NB4 (cell line): ENCODE results near the gene ALPG.
"Not testable (repeated sequence)": the region's sequence is repeated elsewhere in the genome, so short reads cannot be mapped to it uniquely, and the experiment has no call there.

ENCODE experiments used
- DNase-seq: peaks from one replicate; pipeline ENCODE4 v3.0.0; 2010; ENCODE audit warnings: low read depth
- H3K4me3 ChIP-seq: one replicate; pipeline ENCODE4 v1.5.1; 2011; ENCODE audit warnings: mild to moderate bottlenecking, low read depth, low read length, moderate library complexity
- MYC ChIP-seq: IDR thresholded peaks from 2 replicates; pipeline ENCODE4 v1.6.1; 2011; ENCODE audit warnings: low read depth, low read length
- POLR2A ChIP-seq: IDR thresholded peaks from 2 replicates; pipeline ENCODE4 v1.6.1; 2011; ENCODE audit warnings: mild to moderate bottlenecking; ENCODE audit not compliant: insufficient read length; ENCODE audit errors: extremely low read depth
- TF ChIP-seq, protein P1 (sequence below): IDR thresholded peaks from 2 replicates; pipeline ENCODE4 v1.6.1; 2011; ENCODE audit warnings: low read depth, low read length
- TF ChIP-seq, protein P2 (sequence below): IDR thresholded peaks from one replicate; pipeline ENCODE4 v1.5.1; 2012; ENCODE audit warnings: low read depth, low read length

Gene ALPG

DNA sequence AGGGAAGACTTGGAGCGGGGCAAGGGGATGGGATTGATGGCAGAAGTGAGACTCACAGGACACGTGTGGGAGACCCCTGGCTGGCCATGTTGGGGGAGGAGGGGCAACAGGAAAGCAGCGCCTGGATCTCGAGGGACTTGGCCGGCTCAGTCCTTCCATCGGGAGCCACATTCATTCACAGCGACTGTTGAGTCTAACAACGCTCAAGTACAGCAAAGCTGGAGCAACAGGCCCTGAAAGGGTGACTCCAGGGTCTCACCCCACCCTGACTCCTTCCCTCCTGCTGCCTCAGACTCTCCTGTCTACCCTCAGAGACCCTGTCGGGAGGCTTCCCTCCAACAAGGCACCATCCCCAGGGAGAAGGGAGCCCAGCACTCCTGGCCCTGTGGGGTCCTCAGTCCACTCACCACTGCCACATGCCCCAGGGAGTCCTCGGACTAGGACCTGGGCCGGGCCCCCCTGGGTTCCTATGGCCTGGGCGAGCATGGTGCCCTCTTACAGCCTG is 34.6 kb downstream of the ALPG start:
- TF ChIP-seq, protein P1, sequence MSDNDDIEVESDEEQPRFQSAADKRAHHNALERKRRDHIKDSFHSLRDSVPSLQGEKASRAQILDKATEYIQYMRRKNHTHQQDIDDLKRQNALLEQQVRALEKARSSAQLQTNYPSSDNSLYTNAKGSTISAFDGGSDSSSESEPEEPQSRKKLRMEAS: no peak
- TF ChIP-seq MYC (no peak), POLR2A (no peak)
- TF ChIP-seq, protein P2, sequence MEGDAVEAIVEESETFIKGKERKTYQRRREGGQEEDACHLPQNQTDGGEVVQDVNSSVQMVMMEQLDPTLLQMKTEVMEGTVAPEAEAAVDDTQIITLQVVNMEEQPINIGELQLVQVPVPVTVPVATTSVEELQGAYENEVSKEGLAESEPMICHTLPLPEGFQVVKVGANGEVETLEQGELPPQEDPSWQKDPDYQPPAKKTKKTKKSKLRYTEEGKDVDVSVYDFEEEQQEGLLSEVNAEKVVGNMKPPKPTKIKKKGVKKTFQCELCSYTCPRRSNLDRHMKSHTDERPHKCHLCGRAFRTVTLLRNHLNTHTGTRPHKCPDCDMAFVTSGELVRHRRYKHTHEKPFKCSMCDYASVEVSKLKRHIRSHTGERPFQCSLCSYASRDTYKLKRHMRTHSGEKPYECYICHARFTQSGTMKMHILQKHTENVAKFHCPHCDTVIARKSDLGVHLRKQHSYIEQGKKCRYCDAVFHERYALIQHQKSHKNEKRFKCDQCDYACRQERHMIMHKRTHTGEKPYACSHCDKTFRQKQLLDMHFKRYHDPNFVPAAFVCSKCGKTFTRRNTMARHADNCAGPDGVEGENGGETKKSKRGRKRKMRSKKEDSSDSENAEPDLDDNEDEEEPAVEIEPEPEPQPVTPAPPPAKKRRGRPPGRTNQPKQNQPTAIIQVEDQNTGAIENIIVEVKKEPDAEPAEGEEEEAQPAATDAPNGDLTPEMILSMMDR: no peak
- no peak overlapping the region for H3K4me3 ChIP-seq
- DNase-seq: no peak

DNA sequence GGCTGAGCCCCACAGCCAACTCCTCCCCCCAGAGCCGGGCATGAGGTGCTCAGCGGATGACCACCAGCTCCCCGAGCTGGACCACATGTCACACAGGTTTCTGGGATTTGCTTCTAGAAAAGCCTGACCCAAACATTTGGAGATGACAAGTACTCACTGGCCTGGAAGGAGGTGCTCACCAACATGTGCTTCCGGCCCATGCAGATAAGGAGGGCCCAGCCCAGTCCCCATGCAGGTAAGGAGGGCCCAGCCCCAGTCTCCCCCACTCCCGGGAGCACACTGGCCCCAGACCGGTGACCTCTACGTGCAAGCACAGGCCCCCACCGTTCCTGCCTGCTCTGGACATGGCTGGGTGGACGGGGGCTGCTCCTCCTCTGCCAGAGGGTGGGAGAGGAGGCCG is 35.3 kb downstream of the ALPG start:
- not testable (repeated sequence) for H3K4me3 ChIP-seq, DNase-seq

DNA sequence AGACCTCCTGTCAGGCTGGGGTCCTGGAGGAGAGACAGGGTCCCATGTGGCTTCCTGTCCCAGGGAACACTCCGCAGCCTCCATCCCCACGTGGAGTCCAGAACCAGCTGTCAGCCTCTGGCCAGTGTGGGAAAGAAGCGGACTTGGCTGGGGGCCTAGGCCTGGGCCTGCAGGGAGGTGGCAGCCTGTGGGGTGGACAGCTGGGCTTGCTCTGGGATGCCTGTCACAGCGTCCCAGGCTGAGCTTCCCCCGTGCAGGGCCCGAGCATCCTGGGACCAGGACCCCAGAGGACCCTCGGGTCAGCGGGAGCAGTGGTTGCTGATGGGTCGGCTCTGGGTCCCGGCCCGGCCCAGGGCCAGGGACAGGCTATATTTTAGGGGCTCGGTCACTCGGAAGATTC is 35.8 kb downstream of the ALPG start:
- H3K4me3 ChIP-seq, DNase-seq: not testable (repeated sequence)

DNA sequence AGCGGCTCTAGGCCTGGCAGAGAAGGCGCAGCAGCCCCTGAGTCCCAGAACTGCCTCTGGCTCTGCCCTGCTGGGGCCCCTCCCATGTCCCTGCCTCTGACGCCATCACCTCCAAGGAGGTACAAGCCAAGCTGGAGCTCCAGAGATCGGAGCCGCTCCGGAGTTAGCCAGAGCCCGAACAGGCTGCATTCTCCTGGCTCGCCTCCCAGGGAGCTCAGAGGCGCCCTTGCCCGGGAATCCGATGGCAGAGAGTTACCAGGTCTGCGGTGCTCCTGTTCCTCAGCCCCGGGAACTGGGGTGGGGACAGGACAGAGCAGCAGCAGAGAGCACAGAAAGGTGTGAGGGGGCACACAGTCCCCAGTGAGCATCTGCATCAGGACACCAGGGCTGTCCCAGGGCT is 36.4 kb downstream of the ALPG start:
- DNase-seq, H3K4me3 ChIP-seq: not testable (repeated sequence)

DNA sequence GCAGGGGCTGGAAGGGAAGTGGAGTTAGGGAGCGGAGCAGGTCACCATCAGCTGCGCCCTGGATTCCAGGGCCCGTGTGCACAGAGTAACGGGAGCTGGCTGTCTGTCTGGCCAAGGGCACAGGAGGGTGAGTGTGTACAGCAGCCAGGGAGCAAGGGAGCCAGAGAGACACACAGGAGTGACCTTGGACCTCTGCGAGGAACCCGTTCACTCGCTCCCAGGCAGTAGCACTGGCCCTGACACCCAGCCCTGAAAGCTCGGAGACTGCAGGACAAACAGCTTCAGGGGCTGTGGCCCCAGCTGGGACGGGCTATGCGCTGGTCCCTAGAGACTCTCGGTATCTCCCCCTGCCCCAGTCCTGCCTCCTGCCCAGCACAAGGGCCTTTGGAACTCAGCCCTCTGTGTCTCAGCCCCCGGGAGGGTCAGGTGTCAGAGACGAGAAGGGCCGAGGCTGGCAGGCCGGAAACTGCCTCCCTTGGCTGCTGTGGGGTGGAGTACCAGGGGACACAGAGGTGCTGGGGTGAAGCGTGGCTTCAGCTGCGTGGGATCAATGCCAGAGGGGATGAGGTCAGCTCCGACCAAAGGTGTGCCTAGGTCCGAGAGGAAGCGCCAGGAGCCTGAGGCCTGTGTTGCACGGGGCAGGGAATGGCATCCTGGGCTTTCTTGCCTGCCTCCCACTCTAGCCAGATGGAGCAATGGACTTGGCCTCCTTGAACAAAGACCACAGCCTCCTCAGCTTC is 37.2 kb downstream of the ALPG start:
- not testable (repeated sequence) for DNase-seq, H3K4me3 ChIP-seq

DNA sequence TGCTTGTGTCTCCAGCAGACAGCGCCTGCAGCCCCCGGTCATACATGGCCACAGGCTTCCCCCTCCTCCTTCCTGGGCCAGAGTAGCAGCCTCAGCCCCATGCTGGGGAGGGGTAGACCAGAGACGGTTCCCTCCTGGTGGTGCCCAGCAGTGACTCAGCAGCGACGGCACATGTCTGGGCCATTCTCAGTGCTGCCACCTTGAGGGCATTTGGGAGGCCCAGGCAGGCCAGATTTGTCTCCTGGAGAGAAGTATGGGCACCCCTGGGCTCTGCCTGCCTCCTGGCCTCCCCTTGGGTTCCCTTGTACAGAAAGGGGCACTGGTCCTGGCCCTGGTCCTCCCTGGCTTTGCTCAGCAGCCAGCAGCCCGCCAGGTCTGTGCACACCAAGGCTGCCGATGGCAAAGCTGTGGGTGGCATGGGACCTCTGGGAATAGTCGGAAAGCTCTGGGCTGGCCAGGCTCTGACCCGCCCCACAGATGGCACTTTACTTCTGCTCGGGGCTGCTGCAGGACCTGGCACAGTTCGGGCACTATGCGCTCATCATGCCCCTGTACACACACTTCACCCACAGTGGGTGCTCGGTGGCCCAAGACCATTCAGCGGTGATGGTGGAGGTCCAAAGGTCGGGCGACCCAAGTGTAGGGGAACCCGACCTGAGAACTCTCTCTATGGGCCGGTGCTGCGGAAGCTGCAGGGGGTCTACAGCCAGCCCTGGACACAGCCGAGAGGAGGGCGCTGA is 37.9 kb downstream of the ALPG start:
- TF ChIP-seq MYC: peak; percentile 64; the same call in 1 of the 2 replicates
- no peak for TF ChIP-seq POLR2A
- TF ChIP-seq, protein P1: peak; percentile 57; the same call in 1 of the 2 replicates
- TF ChIP-seq, protein P2: peak; percentile 82
- peak; percentile 80 for DNase-seq
- no peak overlapping the region for H3K4me3 ChIP-seq

DNA sequence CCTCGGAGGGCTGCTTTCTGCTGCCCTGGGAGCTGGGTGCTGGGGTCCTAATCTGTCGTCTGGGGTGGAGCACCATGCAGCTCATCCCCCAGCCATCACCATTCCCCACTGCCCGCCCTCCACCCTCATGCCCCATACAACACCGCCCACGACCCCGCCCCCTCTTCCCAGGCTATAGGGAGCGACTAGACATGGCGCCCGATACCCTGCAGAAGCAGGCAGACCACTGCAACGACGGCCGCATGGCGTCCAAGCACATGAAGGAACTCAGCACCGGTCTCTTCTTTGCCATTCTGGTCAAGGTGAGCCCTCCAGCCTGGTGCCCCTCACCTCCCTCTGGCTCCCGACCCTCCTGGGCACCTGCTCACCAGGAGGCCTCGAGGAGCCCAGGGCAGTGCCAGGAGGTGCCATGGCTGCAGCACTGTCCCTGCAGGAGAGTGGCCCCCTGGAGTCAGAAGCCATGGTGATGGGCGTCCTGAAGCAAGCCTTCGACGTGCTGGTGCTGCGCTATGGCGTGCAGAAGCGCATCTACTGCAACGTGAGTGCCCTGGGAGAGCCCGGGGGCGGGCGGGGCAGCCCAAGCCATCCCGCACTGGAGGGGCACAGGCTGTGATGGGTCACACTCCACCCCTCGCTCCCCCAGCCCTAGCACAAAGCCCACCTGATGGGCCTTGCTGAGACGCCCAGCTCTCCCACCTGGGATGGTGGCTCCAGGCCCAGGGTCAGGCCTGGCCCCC is 38.7 kb downstream of the ALPG start:
- not testable (repeated sequence) for H3K4me3 ChIP-seq, DNase-seq

DNA sequence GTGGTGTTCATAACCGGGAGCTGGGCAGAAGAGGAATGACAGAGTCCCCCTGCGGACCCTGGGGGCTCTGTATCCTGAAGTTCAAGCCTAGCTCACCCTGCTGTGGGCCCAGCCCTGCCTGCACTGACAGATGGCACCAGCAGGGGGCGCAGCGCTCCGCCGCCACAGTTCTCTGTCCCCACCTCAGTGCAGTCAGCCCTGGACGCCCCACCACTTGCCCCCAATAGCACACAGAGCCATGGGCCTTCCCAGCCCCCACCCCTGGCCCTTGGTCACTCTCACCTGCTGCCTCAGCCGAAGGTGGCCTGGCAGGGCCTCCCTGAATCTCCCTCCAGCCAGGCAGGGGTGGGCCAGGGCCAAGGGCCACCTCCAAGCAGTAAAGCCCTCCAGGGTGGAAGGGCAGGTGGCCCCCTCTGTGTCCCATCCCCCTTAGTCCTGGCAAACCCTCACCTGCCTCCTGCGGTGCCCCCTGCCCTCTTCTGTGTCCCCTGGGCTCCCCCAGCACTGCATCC is 39.7 kb downstream of the ALPG start:
- not testable (repeated sequence) for H3K4me3 ChIP-seq, DNase-seq
- TF ChIP-seq, protein P2: peak; percentile 0
